Measurements from ENCODE around the gene RIN1. TPM values are rescaled to one million over a fixed set of nuclear protein-coding genes. Genes with fewer than 3 reads are reported as not detected.
"Not testable (repeated sequence)": the region's sequence is repeated elsewhere in the genome, so short reads cannot be mapped to it uniquely, and the experiment has no call there.

The RIN1 gene
- total RNA-seq, 2 experiments from 2014 or later = 1.2 to 1.6 TPM

- H3K4me1 ChIP-seq (ENCODE audit: insufficient read depth, low read length) = no peaks in the 10 kb centered on the region
- no peak overlapping the region for H3K4me3 ChIP-seq (ENCODE audit: low read length)
- Mint-ChIP-seq H3K27me3 (no peaks in the 10 kb centered on the region), H3K4me1 (ENCODE audit: low read depth) (no peaks in the 10 kb centered on the region), H3K4me3 (no peak overlapping the region), H3K9me3 (no peaks in the 10 kb centered on the region), H3K27ac (no peak overlapping the region), H3K36me3 (ENCODE audit: low read depth) (no peaks in the 10 kb centered on the region)
- no peak overlapping the region for H3K27ac ChIP-seq (ENCODE audit: low read depth in 1 of 2, low read length in 2 of 2)
- ChIA-PET CTCF (no interaction called here), POLR2A (no interaction called here)
- no peak for DNase-seq
- H3K27me3 ChIP-seq (ENCODE audit: control insufficient read depth in 1 of 2, insufficient read depth in 2 of 2, low read length in 2 of 2) = no peaks in the 10 kb centered on the region
- ATAC-seq (ENCODE audit: poor library complexity) = no peak
- H3K9me3 ChIP-seq (ENCODE audit: control insufficient read depth in 1 of 2, insufficient read depth in 1 of 2, low read length in 2 of 2) = no peaks in the 10 kb centered on the region
- no peak for TF ChIP-seq CTCF (IDR thresholded peaks at IDR 0.05)
- intact Hi-C loops (cut with DNase I, micrococcal nuclease) = no loop called here
- peaks cover 8% of the 10 kb centered on the region for H3K36me3 ChIP-seq (ENCODE audit: insufficient read depth, low read length)
These were observed 24.3 kb upstream of the RIN1 start for GRCh38 chr11:66360406-66361073.

- H3K4me1 Mint-ChIP-seq (ENCODE audit: low read depth) = no peaks in the 10 kb centered on the region
- no peak for DNase-seq
- H3K27ac ChIP-seq (ENCODE audit: low read depth in 1 of 2, low read length in 2 of 2) = no peak overlapping the region
- ChIA-PET POLR2A (no interaction called here), CTCF (no interaction called here)
- intact Hi-C loops (cut with DNase I, micrococcal nuclease) = no loop called here
- no peak overlapping the region for H3K27ac Mint-ChIP-seq
- H3K4me3 Mint-ChIP-seq = no peak overlapping the region
- ATAC-seq (ENCODE audit: poor library complexity) = no peak
- H3K9me3 Mint-ChIP-seq = no peaks in the 10 kb centered on the region
- no peaks in the 10 kb centered on the region for H3K27me3 Mint-ChIP-seq
- no peak overlapping the region for H3K4me3 ChIP-seq (ENCODE audit: low read length)
- no peaks in the 10 kb centered on the region for H3K27me3 ChIP-seq (ENCODE audit: control insufficient read depth in 1 of 2, insufficient read depth in 2 of 2, low read length in 2 of 2)
- H3K9me3 ChIP-seq (ENCODE audit: control insufficient read depth in 1 of 2, insufficient read depth in 1 of 2, low read length in 2 of 2) = no peaks in the 10 kb centered on the region
- peaks cover 8% of the 10 kb centered on the region for H3K36me3 ChIP-seq (ENCODE audit: insufficient read depth, low read length)
- no peaks in the 10 kb centered on the region for H3K36me3 Mint-ChIP-seq (ENCODE audit: low read depth)
- no peak for TF ChIP-seq CTCF (IDR thresholded peaks at IDR 0.05)
- H3K4me1 ChIP-seq (ENCODE audit: insufficient read depth, low read length) = no peaks in the 10 kb centered on the region
These were observed 23.4 kb upstream of the RIN1 start for GRCh38 chr11:66359662-66360087.

GRCh38 chr11:66350560-66351235 is 14.5 kb upstream of the RIN1 start:
- H3K27me3 Mint-ChIP-seq; POLR2A ChIA-PET; ATAC-seq (ENCODE audit: poor library complexity); H3K9me3 ChIP-seq (ENCODE audit: control insufficient read depth in 1 of 2, insufficient read depth in 1 of 2, low read length in 2 of 2); DNase-seq; H3K27ac ChIP-seq (ENCODE audit: low read depth in 1 of 2, low read length in 2 of 2); H3K4me3 Mint-ChIP-seq; H3K9me3 Mint-ChIP-seq; H3K4me3 ChIP-seq (ENCODE audit: low read length); H3K27me3 ChIP-seq (ENCODE audit: control insufficient read depth in 1 of 2, insufficient read depth in 2 of 2, low read length in 2 of 2); H3K36me3 ChIP-seq (ENCODE audit: insufficient read depth, low read length); H3K27ac Mint-ChIP-seq; intact Hi-C loops (cut with DNase I, micrococcal nuclease): not testable (repeated sequence)
- CTCF ChIA-PET = interaction anchor here (0.7 to 1.0 kb wide), 2 partner anchors 35 to 113 kb away, joined by 3 read pairs; no protein-coding TSS in a partner anchor
- Mint-ChIP-seq H3K36me3 (ENCODE audit: low read depth) (peaks cover 28% of the 10 kb centered on the region), H3K4me1 (ENCODE audit: low read depth) (peaks cover 23% of the 10 kb centered on the region)
- peaks cover 31% of the 10 kb centered on the region for H3K4me1 ChIP-seq (ENCODE audit: insufficient read depth, low read length)
